Daoy (cell line): ENCODE results near the gene GYS1. TPM values are rescaled to one million over a fixed set of nuclear protein-coding genes. Genes with fewer than 3 reads are reported as not detected.

Experiments used
- DNase-seq: peaks from one replicate; pipeline ENCODE4 v3.0.0-alpha.2; 2015; ENCODE audit warnings: low read depth
- total RNA-seq: library from RNA; depleted of rRNA; stranded (reverse); fragments of >200 nt; shearing (Covaris generic); gene quantifications from 2 replicates; pipeline ENCODE4 v1.2.3, GENCODE V29; 2014

Gene GYS1
- total RNA-seq, 1 experiment from 2014 or later, result 36.8 TPM

DNA sequence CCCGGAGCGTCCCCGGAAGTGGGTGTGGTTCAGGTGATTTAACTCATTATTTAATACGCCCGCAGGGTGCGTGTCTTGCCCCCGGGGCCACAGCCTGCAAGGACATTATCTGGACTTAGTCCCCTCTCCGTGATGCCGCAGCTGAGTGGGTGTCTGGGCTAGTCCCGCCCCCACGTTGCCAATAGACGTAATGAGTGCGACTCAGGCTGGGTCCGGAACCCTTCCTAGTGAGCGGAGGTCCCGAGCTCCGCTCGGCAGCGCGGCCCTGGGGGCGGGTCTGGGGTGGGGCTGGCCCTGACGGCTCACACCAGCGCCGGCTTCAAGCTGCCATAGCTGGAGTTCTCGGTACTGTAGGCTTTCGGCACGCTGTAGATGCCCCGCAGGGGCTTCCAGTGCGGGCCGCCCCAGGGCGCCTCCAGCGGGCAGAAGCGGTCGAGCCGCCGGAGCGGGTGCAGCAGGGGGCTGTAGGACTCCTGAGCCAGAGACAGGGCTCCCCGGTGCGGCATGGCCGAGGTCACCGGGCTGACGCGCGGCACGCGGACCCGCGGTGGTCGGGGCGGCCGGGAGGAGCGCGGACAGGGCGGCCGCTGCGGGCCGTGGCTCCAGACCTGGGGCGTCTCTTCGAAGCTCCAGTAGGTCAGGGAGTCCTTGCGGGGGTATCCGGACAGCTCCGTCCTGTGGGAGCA, 24.7 kb upstream of the GYS1 start:
- DNase-seq, result peak; percentile 85

DNA sequence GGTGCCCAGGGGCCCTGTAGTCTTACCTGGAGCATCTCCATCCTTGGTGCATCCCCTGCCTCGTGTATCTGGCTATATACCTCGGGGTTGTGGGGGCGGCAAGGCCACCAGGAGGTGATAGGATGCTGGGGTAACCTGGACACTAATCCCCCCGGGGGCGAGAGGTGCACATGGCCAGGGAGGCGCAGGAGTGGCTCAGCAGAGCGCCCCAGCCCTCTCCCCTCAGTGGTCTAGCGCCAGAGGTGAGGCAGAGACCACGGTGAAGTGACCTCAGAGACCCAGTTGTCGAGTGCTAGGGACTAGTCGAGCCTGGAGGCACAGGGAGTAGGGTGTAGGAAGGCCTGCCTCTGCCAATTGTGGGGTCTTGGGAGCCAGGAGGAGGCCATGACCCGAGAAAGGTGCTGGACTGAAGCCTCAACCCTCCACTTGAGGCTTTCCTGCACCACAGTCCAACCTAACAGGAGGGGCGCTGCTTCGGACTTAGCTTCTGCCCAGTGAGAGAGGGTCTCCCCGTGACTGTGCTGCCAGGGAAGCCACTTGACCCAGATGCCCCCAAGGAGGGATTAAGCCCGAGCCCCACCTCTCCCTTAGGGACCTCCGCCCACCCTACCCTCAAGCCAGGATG, 24.0 kb upstream of the GYS1 start, which contains the start of gene LHB:
TSS of gene LHB (minus strand) at position 51 of the 625 bp plus-strand sequence. CDS start at position 41, 10 bp downstream.
- DNase-seq, result no peak

DNA sequence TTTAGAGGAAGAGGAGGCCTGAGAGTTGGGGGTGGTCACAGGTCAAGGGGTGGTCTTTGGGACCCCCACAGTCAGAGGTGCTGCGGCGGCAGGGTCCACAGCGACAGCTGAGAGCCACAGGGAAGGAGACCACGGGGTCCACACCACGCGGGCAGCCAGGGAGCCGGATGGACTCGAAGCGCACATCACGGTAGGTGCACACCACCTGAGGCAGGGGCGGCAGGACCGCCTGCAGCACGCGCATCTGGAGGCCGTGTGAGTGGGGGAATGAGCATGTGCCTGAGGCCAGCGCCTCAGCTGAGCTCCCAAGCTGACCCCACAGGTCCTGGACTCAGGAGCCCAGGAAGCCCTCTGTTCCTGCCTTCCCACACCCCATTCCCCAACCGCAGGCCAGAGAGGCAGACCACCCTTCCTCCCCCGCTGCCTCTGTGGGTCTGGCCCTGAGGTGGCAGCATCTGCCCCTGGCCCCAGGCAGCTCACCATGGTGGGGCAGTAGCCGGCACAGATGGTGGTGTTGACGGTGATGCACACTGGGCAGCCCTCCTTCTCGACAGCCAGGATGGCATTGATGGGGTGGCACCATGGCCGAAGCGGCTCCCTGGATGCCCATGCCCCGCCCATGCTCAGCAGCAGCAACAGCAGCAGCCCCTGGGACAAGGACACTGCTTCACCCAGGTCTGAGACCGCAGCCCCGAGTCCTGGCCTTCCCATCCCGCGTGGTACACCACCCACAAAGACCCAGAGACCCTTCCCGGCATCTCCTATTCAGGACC, 23.1 kb upstream of the GYS1 start:
- DNase-seq, result no peak

DNA sequence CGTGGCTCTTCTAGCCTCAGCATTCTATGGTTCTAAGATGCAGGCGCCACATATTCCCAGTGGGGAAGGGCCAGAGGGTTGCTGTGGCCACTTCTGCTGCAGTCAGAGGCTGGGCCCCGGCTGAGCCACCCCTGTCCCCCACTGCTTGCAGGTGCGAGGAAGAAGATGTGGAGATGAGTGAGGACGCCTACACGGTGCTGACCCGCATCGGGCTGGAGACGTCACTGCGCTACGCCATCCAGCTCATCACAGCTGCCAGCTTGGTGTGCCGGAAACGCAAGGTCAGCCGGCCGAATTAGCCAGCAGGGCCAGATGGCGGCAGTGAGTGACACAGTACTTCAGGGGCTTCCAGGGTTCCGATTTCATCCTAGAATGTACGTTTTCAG, 21.8 kb upstream of the GYS1 start:
- DNase-seq, result no peak

DNA sequence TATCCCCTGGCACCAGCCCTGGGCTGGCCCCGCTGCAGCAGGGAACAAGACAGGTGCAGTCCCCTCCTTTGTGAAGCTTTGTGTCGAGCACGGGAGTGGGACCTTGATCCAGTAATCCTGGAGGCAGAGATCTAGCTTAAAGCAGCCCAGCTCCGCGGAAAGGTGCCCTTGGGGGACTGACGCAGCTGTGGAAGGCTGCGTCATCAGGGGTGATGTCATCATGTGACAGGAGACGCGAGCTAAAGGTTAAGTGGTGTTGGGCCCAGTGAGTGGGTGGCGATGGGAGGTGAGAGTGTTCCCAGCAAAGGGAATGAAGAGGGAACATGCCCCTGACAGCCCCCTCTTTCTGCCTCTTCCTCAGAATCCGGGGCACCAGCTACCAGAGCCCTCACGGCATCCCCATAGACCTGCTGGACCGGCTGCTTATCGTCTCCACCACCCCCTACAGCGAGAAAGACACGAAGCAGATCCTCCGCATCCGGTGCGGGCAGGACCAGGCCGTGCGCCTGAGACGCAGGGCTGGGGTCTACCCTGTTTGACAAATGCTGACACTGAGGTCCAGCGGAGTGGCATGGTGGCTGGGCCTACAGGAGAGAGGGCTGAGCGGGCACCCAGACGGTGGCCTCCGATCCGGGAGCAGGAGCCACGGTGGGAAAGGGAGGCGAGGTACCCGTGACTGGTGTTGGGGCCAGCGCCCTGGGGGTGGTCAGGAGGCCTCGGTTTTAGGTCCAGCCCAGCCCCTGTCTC, 21.2 kb upstream of the GYS1 start:
- no peak for DNase-seq

DNA sequence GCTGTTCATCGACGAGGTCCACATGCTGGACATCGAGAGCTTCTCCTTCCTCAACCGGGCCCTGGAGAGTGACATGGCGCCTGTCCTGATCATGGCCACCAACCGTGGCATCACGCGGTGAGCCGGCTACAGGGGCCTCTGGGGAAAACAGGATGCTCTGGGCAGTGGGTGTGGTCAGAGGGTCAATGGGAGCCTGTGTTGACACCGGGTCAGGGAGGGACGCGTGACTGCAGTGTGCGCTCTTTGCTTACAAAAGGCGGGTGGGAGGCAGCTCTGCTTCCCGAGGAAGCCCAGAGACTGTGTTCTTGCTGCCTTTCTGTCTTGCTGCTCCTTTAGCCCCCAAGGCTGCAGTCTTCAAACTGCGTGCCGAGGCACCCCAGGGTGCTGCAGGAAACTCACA, 18.1 kb upstream of the GYS1 start:
- no peak for DNase-seq

DNA sequence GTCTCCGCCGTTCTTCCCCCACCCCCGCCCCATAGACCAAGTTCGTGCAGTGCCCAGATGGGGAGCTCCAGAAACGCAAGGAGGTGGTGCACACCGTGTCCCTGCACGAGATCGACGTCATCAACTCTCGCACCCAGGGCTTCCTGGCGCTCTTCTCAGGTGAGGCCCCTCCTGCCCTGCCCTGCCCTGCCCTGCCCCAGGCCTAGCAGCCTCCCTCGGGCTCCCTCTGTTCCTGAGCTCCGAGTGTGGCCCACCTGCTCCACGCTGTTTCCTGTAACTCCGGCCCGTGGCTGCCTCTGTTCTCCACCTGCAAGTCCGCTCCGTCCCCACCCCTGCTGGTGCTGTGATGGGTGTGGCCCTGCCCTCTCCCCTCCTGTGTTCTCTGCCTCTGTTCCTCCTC, 17.3 kb upstream of the GYS1 start:
- DNase-seq, result no peak

DNA sequence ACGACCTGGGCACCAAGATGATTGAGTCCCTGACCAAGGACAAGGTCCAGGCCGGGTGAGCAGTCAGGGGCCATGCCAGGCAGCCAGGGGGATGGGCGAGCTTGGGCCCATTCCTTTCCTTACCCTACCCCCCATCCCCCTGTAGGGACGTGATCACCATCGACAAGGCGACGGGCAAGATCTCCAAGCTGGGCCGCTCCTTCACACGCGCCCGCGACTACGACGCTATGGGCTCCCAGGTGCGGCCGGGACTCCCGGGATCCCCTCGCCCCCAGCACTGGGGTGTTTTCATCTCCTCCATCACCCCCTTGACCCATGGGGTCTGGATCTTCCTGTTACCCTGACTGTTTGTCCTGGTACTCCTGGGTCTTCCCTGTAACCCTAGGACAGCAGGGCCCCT, 16.7 kb upstream of the GYS1 start:
- no peak for DNase-seq

DNA sequence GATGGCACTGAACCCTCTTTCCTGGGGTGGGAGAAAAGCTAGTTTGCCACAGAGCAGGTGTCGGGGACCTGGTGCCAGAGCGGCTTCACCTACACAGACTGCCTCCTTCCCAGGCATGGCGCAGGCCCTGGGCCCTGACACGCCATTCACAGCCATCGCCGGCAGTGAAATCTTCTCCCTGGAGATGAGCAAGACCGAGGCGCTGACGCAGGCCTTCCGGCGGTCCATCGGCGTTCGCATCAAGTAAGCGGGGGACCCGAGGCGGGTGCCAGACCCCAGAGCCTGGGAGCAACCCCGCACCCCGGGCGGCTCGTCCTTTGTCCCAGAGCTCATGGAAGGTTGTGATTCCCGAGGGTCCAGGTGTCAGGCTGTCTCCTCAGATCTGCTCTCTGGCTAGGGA, 13.8 kb upstream of the GYS1 start:
- no peak for DNase-seq

DNA sequence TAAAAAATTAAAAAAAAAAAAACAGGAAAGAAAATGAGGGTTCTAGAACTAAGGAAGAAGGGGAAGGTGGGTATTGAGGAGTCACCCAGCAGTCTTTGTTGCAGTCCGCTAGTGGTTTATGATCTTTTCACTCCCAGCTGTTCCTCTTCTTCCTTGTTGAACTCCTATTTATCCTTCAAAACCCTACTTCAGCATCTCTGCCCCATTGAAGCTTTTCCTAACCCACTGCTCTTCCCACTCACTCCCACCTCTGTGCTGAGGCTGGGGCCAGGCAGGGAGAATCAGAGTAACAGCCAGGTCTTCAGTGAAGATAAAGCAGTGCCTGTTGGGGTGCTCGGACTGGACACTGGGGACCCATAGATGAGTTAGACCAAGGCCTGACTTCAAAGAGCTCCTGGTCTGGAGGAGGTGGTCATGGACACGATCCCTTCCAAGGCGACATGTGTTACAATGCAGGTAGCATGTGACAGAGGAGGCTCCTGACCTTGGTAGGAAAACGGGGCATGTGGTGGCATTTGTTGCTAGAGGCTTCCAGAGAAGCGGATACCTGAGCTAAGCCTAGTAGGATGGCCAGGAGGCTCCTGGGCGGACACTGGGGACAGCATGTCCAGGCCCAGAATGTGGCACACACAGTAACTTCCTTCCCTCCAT, 12.0 kb upstream of the GYS1 start:
- DNase-seq, result no peak

DNA sequence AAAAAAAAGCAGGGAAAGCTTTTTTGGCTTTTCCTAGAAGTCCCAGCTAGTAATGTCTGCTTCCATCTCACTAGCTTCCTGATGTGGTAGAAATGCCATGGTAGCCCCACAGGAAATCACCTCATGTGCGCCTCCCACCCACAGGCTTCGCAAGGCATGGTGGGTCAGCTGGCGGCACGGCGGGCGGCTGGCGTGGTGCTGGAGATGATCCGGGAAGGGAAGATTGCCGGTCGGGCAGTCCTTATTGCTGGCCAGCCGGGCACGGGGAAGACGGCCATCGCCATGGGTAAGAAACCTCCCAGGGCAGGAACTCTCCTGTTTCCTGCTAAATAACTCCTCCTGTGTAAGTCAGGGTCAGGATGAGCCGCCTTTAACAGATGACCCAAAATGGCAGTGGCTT, 11.0 kb upstream of the GYS1 start:
- DNase-seq, result no peak

DNA sequence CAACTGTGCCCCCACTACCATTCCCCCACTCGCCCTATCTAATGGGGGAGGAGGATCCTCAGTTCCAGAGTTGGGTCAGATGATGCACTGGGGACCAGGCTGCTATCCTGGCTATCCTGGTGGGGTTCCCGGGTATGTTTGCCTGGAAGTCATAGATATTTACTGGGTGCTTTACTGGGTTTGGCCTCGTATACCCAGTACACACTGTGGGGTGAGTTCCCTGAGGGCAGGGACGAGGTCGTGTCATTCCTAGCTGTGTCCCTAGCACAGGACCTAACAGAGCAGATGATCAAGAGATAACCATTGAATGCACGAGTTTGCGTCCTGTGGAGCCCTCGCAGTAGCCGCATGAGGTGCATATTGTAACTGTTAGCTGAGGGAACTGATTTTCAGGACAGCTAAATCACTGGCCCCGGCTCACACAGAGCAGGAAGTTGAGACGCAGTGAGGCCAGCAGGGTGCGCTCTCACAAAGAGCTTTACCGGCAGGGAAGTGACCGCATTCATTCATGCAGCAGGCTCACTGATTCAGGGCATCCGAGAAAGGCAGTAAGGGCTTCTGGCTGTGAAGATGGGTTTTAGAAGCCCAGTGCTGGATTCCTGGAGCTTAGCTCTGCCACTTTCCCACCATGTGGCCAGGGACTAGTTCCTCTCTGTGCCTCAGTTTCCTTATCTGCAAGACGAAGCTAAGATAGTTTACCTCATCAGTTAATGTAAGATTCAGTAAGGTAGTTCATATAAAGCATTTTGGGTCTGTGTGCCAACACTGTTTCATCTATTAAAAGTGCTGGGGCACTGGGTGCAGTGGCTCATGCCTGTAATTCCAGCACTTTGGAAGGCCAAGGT, 6.6 kb upstream of the GYS1 start:
- DNase-seq, result peak; percentile 78

DNA sequence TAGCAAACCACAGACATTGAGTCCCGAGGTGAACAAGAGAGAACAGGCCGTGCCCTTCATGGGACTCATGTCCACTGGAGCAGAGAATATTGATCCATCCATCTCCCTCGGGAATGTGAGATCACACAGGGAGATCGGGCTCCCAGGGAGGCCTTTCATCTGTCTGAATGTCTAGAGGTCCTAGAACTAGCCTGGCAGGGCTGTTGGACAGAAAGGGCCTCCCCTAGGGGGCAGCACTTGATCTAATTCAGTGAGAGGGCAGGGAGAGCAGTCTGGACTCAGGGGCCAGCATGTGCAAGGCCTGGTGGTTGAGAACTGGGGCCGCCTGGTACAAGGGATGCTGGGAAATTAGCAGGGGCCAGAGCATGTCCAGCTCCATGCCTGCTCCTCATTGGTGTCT, 4.9 kb upstream of the GYS1 start:
- DNase-seq, result peak; percentile 66

DNA sequence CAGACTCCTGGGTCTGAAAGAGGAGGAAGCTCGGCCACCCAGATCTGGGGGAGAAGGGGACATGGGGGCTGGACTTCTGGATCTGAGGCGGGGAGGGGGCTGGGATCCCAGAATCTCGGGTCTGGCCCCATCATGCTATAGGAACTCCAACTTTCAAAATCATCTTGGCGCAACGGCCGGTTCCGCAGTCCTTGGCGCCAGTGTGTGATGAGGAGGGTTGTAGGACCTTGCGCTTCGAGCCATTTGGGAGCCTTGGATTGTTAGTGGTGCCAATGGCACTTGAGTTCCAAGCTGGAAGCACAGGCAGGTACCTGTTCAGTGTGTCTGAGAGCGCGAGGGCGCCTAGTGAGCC, 902 bp upstream of the GYS1 start:
- DNase-seq, result no peak

DNA sequence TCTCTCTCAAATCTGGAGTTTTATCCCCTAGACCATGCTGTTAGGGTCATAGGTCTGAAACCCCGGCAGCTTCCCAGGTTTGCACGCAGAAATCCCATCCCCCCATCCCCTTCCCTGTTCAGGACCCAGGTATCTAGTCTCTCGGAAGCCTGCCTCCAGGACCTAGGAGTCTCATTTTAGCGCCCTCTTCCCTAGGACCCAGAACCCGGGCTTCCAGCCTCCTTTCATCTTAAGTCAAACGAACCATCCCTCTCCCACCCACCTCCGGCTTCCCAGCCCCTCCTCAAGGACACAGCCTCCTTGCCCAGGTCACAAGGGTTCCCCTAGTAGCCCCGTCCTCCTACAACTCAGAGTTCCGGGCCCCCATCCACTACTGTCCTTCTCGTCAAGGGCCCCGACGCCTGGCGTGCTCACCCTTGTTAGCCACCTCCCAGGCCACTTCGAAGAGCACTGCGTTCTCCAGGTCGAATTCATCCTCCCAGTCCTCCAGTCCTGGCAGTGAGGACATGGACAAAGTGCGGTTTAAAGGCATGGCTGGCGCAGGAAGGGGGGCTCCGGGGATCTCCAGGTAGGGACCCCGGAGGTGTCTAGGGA, 431 bp downstream of the GYS1 start:
- no peak for DNase-seq

DNA sequence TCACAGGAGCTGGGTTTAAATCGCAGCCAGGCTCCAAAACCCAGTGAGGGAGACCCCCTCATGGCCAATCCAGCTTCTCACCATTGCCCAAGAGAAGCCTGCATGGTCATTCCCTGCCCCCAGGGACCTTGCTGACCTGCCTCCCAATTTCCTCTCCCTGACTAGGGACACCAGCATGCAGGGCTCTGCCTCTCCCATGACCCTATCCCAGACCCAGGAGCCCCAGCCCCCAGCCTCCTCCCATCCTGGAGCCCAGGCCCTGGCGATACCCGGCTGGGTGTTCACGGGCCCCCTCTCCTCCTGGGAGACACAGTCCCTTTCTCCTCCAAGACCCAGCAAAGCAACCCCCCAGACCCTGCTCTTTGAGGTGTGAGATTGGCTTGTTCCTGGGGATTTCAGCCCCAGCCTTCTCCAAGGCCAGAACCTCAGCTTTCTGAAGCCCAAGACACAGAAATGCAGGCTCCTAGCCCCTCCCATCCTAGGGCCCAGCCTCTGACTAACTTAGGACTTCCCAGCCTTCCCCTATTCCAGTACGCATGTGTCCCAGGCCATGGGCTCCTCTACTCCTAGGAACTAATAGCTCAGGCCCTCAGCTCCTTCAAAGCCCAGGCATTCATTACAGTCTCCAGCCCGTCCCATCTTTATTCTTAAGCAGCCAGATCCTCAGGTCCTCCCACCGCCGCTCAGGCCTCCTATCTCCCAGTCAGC, 1.1 kb downstream of the GYS1 start:
- peak; percentile 85 for DNase-seq

DNA sequence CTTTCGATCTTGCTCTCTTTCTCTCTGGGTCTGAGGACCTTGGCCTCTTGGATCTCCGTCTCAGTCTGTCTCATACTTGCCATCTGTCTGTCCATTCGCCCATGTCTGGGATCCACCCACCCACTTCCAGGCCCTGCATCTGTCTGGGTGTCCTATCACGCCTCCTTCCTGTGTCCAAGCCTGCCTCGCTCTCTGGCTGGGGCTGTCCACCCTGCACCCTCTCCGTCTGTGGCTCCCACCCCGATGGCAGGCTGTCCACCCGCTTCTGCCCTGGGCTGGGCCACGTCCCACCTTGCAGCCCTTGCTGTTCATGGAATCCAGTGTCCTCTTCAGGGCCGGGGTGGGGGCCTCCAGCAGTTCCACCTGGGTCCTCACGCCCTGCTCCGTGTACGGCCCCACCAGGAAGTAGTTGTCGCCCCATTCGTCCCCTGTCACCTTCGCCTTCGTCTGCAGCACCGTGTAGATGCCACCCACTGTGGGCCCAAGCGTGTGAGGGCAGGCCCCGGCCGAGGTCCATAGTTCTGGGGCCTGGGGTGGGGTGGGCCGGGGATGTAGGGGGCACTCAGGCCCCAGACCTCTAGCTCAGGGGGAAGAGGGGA, 2.0 kb downstream of the GYS1 start:
- DNase-seq, result no peak

DNA sequence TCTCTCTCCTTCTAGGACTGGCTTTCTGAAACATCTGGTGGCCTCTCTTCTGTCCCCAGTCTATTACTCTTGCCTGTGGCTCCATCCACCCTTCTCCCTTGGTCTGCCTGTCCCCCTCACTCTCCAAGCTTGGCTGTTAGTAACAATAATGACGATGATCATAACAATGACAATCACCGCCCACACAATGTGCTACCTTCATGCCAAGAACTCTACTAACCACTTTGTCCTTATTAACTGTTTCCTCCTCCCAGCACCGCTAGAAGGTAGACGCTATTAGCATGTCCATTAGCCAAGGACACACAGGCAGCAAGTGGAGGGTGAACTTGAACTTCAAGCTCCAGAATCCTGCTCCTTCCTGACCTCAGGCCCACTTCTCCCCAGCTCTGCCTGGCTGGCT, 2.7 kb downstream of the GYS1 start:
- DNase-seq, result no peak

DNA sequence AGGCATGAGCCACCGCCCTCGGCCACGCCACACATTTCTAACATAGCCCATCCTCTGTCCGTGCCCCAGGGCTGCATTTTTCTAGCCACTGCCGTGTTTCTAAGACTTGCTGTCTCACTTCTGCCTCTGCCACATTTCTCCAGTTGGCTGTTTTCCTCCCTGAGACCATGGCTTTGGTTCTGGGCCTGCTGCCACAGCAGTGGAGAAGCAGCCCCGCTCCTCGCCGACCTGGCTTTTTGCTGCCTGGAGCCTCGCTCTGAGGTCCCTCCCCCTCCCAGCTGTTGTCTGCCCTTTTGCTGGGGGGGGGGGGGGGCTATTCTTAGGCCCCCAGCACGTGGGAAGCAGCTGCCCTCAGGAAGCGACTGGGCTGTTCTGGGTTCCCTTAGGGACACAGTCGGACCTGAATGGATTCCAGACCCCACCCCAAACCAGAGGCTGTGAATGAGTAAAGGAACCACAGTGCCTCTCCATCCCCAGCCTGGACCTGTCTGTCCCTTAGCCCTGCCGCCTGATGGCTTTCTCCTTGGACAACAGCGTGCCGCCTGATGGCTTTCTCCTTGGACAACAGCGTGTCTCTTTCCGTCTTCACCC, 3.3 kb downstream of the GYS1 start:
- no peak for DNase-seq
